K562 (cell line): ENCODE data around the gene UNC5B. TPM values are rescaled to one million over a fixed set of nuclear protein-coding genes. Genes with fewer than 3 reads are reported as not detected.

Experiments used
- ATAC-seq: fragments of 200-7000 bp; cut with Tn5 transposase; 3 replicates; pipeline ENCODE4 v1.9.1; 2020; ENCODE audit warnings: moderate library complexity
- BruUV-seq: library from RNA; stranded (reverse); fragments of 400-500 nt; replicated peaks from 2 replicates; lab custom pipeline; 2021; lab: Mats Ljungman, UMichigan
- CTCF ChIA-PET: fragments of 300-600 bp; formaldehyde crosslinking; extraction: SDS; loops from one replicate; lab custom pipeline; 2021; ENCODE audit warnings: low intra/inter-chr PET ratio; lab: Yijun Ruan, JAX
- POLR2A ChIA-PET: fragments of 300-600, 350-650 bp; sonication (Branson Sonifier 250); formaldehyde crosslinking; extraction: SDS; loops from one replicate; lab custom pipeline; 2021; ENCODE audit warnings: antibody characterized with exemption, inconsistent platforms; lab: Yijun Ruan, JAX
- DNase-seq, 4 experiments: peaks; one replicate each; pipeline versions ENCODE4 v3.0.0 to v3.0.0-alpha.2; 2011 to 2018; ENCODE audit warnings: low spot score in 3 of 4, mixed read lengths in 3 of 4; ENCODE audit errors: extremely low read depth in 1 of 4
- FAIRE-seq: peaks from 2 replicates; lab custom pipeline; 2011; peaks lifted over from hg19 to GRCh38; lab: Jason Lieb, UNC
- H2AFZ ChIP-seq: 2 replicates; pipeline ENCODE4 v1.6.0; 2011; ENCODE audit warnings: low read depth, low read length, control low read depth, inconsistent platforms
- H3K27ac ChIP-seq: fragments of 200-600 bp; 3 replicates; pipeline ENCODE4 v1.8.0; 2011; ENCODE audit warnings: low read depth, mild to moderate bottlenecking, control low read depth, inconsistent platforms, low read length, moderate library complexity, mixed read lengths; ENCODE audit errors: extremely low read depth
- H3K27me3 ChIP-seq, 2 experiments: fragments of 300-600 bp in 1 of 2; 2 replicates in 1 of 2; 3 replicates in 1 of 2; pipeline versions ENCODE4 v1.6.0 to v1.8.0; 2011; ENCODE audit warnings: inconsistent platforms in 2 of 2, low read length in 2 of 2, mild to moderate bottlenecking in 1 of 2, mixed read lengths in 1 of 2, moderate library complexity in 1 of 2; ENCODE audit not compliant: control insufficient read depth in 2 of 2, insufficient read depth in 2 of 2
- H3K36me3 ChIP-seq: fragments of 300-600 bp; 3 replicates; pipeline ENCODE4 v1.8.0; 2011; ENCODE audit warnings: mild to moderate bottlenecking, low read length, inconsistent platforms; ENCODE audit not compliant: control insufficient read depth, insufficient read depth
- H3K4me1 ChIP-seq, 2 experiments: fragments of 200-600 bp in 1 of 2; replicated peaks in 1 of 2; 2 replicates in 1 of 2; 3 replicates in 1 of 2; pipeline versions ENCODE4 v1.5.1 to v1.8.0; 2011; ENCODE audit warnings: inconsistent platforms in 2 of 2, low read length in 2 of 2, mild to moderate bottlenecking in 1 of 2, mixed read lengths in 1 of 2, moderate library complexity in 1 of 2; ENCODE audit not compliant: control insufficient read depth in 2 of 2, insufficient read depth in 2 of 2
- H3K4me2 ChIP-seq: 2 replicates; pipeline ENCODE4 v1.6.1; 2011; ENCODE audit warnings: low read length, control low read depth, inconsistent platforms, mixed read lengths; ENCODE audit not compliant: insufficient read depth
- H3K4me3 ChIP-seq: fragments of 200-600 bp; sonication (generic), shearing (Covaris generic); 2 replicates; pipeline ENCODE4 v1.5.1; 2016; ENCODE audit warnings: control low read depth, inconsistent platforms
- H3K79me2 ChIP-seq: fragments of 200-600 bp; 3 replicates; pipeline ENCODE4 v1.8.0; 2011; ENCODE audit warnings: low read length, inconsistent platforms; ENCODE audit not compliant: control insufficient read depth, insufficient read depth
- H3K9ac ChIP-seq, 2 experiments: 2 replicates each; pipeline versions ENCODE4 v1.6.0 to v1.6.1; 2011; ENCODE audit warnings: low read depth in 2 of 2, low read length in 2 of 2, control low read depth in 1 of 2, inconsistent platforms in 1 of 2, mild to moderate bottlenecking in 1 of 2, mixed read lengths in 1 of 2; ENCODE audit not compliant: insufficient read depth in 1 of 2
- H3K9me1 ChIP-seq: one replicate; pipeline ENCODE4 v1.6.0; 2011; ENCODE audit warnings: inconsistent platforms, mild to moderate bottlenecking, low read length, moderate library complexity; ENCODE audit not compliant: control insufficient read depth, insufficient read depth
- H3K9me3 ChIP-seq: replicated peaks from 2 replicates; pipeline ENCODE4 v1.5.1; 2011; ENCODE audit warnings: low read depth, low read length, inconsistent platforms; ENCODE audit not compliant: control insufficient read depth, insufficient read depth
- H4K20me1 ChIP-seq: replicated peaks from 2 replicates; pipeline ENCODE4 v1.6.1; 2011; ENCODE audit warnings: low read length, inconsistent platforms, mixed read lengths; ENCODE audit not compliant: control insufficient read depth, insufficient read depth
- GABPA ChIP-seq: fragments of 200-800 bp; sonication (Bioruptor generic); conservative IDR thresholded peaks from 2 replicates; pipeline ENCODE4 v1.6.1; 2016; ENCODE audit warnings: low read depth, missing genetic modification characterization, missing compliant biosample characterization
- KDM1A ChIP-seq, 2 experiments: fragments of 450-650 bp; IDR thresholded peaks; 2 replicates each; pipeline ENCODE4 v1.6.1; 2016; ENCODE audit warnings: mild to moderate bottlenecking in 2 of 2
- RAD21 ChIP-seq, 2 experiments: fragments of 250-450 bp in 1 of 2; fragments of 450-650 bp in 1 of 2; sonication (Bioruptor Pico) in 1 of 2; formaldehyde crosslinking in 1 of 2; IDR thresholded peaks in 1 of 2; conservative IDR thresholded peaks in 1 of 2; 2 replicates each; pipeline versions ENCODE4 v1.4.0 to v1.8.0; 2020 to 2022; ENCODE audit warnings: mild to moderate bottlenecking in 2 of 2, moderate library complexity in 1 of 2
- ZNF134 ChIP-seq: fragments of 250-450 bp; sonication (Bioruptor Pico); conservative IDR thresholded peaks from 2 replicates; pipeline ENCODE4 v1.4.0; 2020
- WGBS: fragments of 100-300 bp; shearing (Covaris generic); methylation state at CpG from one replicate; pipeline ENCODE4 v1.1.6; 2016; ENCODE audit warnings: low coverage, mixed read lengths; ENCODE audit not compliant: insufficient coverage; ENCODE audit errors: missing lambda C conversion rate; 5-methylcytosine and 5-hydroxymethylcytosine counted together
- in situ Hi-C: fragments of 300-500 bp; cut with MboI; formaldehyde crosslinking; loops from 4 replicates; pipeline ENCODE4 v1.15.0; 2018; ENCODE audit warnings: inconsistent platforms, mixed read lengths
- intact Hi-C: fragments of 100-400 bp; cut with micrococcal nuclease; formaldehyde crosslinking; loops from 2 replicates; pipeline ENCODE4 v1.14.2; 2022
- polyA plus RNA-seq, 8 experiments: library from polyadenylated mRNA; depleted of rRNA in 4 of 8; stranded (reverse) in 5 of 8; unstranded in 3 of 8; fragments of >200 nt; fragmentation: Nextera tagmentation in 2 of 8; fragmentation: Illumina TruSeq in 1 of 8; extraction: Ambion mirVana in 2 of 8; extraction: Trizol in 1 of 8; gene quantifications; 2 replicates each; pipeline versions ENCODE4 v1.2.1 to v1.2.3, GENCODE V29; 2011 to 2014; ENCODE audit warnings: inconsistent platforms in 1 of 8, missing spikeins in 1 of 8
- total RNA-seq, 7 experiments: library from RNA; depleted of rRNA in 6 of 7; stranded (reverse); fragments of >200 nt in 6 of 7; fragmentation: Illumina TruSeq in 2 of 7; extraction: Trizol in 2 of 7; gene quantifications; 2 replicates each; pipeline versions ENCODE4 v1.2.1 to v1.2.3, GENCODE V29; 2011 to 2021; ENCODE audit warnings: low replicate concordance in 1 of 7

Gene UNC5B
- total and polyA plus RNA-seq, 9 of the 15 experiments (the other 6 are each of a cell fraction or from before 2014, with no cell fraction given) = 0.10 to 8.4 (median 2.1) TPM

GRCh38 chr10:71239946-71240795 is 27.8 kb downstream of the UNC5B start:
- no peaks in the 10 kb centered on the region for H3K9me1 ChIP-seq
- no peak overlapping the region for H3K27ac ChIP-seq
- in situ Hi-C loops (no loop called here), intact Hi-C loops (no loop called here)
- peaks cover 33 to 40% of the 10 kb centered on the region in 2 experiments for H3K4me1 ChIP-seq
- no peaks in the 10 kb centered on the region for H3K79me2 ChIP-seq
- peaks cover 4% of the 10 kb centered on the region; the same call in 1 of the 2 replicates for H4K20me1 ChIP-seq
- no peaks in the 10 kb centered on the region for H3K36me3 ChIP-seq
- peaks cover 0 to 4% of the 10 kb centered on the region in 2 experiments; a peak in 2 of 5 replicates for H3K27me3 ChIP-seq
- FAIRE-seq (no peak), DNase-seq (no peak)
- no peaks in the 10 kb centered on the region for H3K9me3 ChIP-seq
- H2AFZ ChIP-seq = no peak overlapping the region
- POLR2A ChIA-PET = interaction anchor here (0.7 to 2.4 kb wide), 4 partner anchors 10 to 1089 kb away, joined by 4 to 13 read pairs (median 8); no protein-coding TSS in a partner anchor
- no peak overlapping the region for H3K9ac ChIP-seq
- TF ChIP-seq ZNF134 (CRISPR knock-in tag) (0 out of 2 replicates have a peak, but pooled peaks have one; percentile 45), GABPA (0 out of 2 replicates have a peak, but pooled peaks have one; percentile 43), KDM1A (IDR thresholded peaks at IDR 0.05) (no peak), RAD21 (CRISPR knock-in tag; conservative IDR thresholded peaks at IDR 0.05 in 1 of 2, IDR thresholded peaks at IDR 0.05 in 1 of 2) (0 out of 4 replicates have a peak, but pooled peaks of 1 of the 2 experiments have one; percentile 3)
- TF ChIP-seq, all 486 proteins: peak for 3
- WGBS = 52% methylated on average over 21 of the region's 22 CpGs
- H3K4me2 ChIP-seq = no peak overlapping the region
- BruUV-seq = no TSS peak
- H3K4me3 ChIP-seq = no peak overlapping the region
- ATAC-seq = no peak
- CTCF ChIA-PET = no interaction called here
